GM12891 (cell line): Measurements from ENCODE around the gene UBE2Q1.

Experiments used
- POLR2A ChIP-seq: IDR thresholded peaks from 2 replicates; pipeline ENCODE4 v1.6.1; 2011; ENCODE audit warnings: low read depth, low read length, control low read depth
- POLR2AphosphoS5 ChIP-seq: IDR thresholded peaks from 2 replicates; pipeline ENCODE4 v1.6.1; 2011; ENCODE audit warnings: low read depth, low read length, control low read depth
- SPI1 ChIP-seq: IDR thresholded peaks from 2 replicates; pipeline ENCODE4 v1.6.1; 2011; ENCODE audit warnings: low read depth, low read length, control low read depth

GRCh38 chr1:154565876-154566275 lies 7.4 kb upstream of the UBE2Q1 start:
- TF ChIP-seq SPI1 (no peak), POLR2A (no peak), POLR2AphosphoS5 (no peak)
